Upper lobe of left lung (tissue), 6 donors: ENCODE results near the gene TBXA2R. TPM values are rescaled to one million over a fixed set of nuclear protein-coding genes. Genes with fewer than 3 reads are reported as not detected.

ENCODE experiments used
- ATAC-seq, 2 donors: fragments of 200-7000 bp; cut with Tn5 transposase; one replicate each; pipeline ENCODE4 v1.9.1; 2022; ENCODE audit warnings: mild to moderate bottlenecking in 2 of 2, moderate library complexity in 2 of 2; ENCODE audit not compliant: low FRiP score in 2 of 2
- DNase-seq, 2 donors: peaks; one replicate each; pipeline ENCODE4 v3.0.0-alpha.2; 2019 to 2020
- H3K27ac ChIP-seq, 4 donors: fragments of 200-600 bp; sonication (generic); one replicate each; pipeline ENCODE4 v1.5.1; 2016 to 2019
- H3K27me3 ChIP-seq, 4 donors: fragments of 200-600 bp; sonication (generic); one replicate each; pipeline ENCODE4 v1.5.1; 2017 to 2019
- H3K36me3 ChIP-seq, 4 donors: fragments of 200-600 bp; sonication (generic); one replicate each; pipeline ENCODE4 v1.5.1; 2016 to 2019
- H3K4me1 ChIP-seq, 4 donors: fragments of 200-600 bp; sonication (generic); one replicate each; pipeline ENCODE4 v1.5.1; 2018 to 2019
- H3K4me3 ChIP-seq, 4 donors: fragments of 200-600 bp; sonication (generic); one replicate each; pipeline ENCODE4 v1.5.1; 2017 to 2019; ENCODE audit warnings: mild to moderate bottlenecking in 2 of 4, moderate library complexity in 1 of 4
- H3K9me3 ChIP-seq, 4 donors: fragments of 200-600 bp; sonication (generic); one replicate each; pipeline ENCODE4 v1.5.1; 2018 to 2019
- EP300 ChIP-seq, 4 donors: sonication (generic); formaldehyde crosslinking; IDR thresholded peaks; one replicate each; pipeline ENCODE4 v1.5.1; 2017; ENCODE audit warnings: antibody characterized with exemption in 4 of 4, control low read depth in 2 of 4
- POLR2A ChIP-seq, 4 donors: fragments of 450-650 bp; IDR thresholded peaks; one replicate each; pipeline ENCODE4 v1.5.1; 2016 to 2017; ENCODE audit warnings: antibody characterized with exemption in 4 of 4, mild to moderate bottlenecking in 2 of 4
- POLR2AphosphoS5 ChIP-seq, 2 donors: sonication (generic); formaldehyde crosslinking; IDR thresholded peaks; one replicate each; pipeline ENCODE4 v1.5.1; 2017; ENCODE audit warnings: antibody characterized with exemption in 2 of 2
- WGBS, 2 donors: methylation state at CpG; one replicate each; pipeline ENCODE4 v1.1.5; 2017 to 2018; 5-methylcytosine and 5-hydroxymethylcytosine counted together
- total RNA-seq, 6 donors: library from RNA; depleted of rRNA in 4 of 6; stranded (reverse); fragments of >200 nt in 4 of 6; gene quantifications; one replicate each; pipeline versions ENCODE4 v1.1.0 to v1.2.1, GENCODE V29; 2016 to 2021
- TF ChIP-seq, protein P1 (sequence below), 6 experiments: fragments of 450-650 bp in 4 of 6; fragments of 200-600 bp in 2 of 6; sonication (generic) in 2 of 6; IDR thresholded peaks; one replicate each; pipeline ENCODE4 v1.5.1; 2016 to 2019; ENCODE audit warnings: antibody characterized with exemption in 6 of 6
- donor health status: DM: no; HTN: no; CAD: no; lungs with moderate emphysema.
- donor health status: DM: no; HTN: yes; CAD: no; lungs with severe emphysema.

TBXA2R gene
- total RNA-seq, 6 donors from 2014 or later: 0.49 to 7.0 (median 2.6) TPM

- peaks cover 6 to 40% (median 34%) of the 10 kb centered on the region in 4 donors for H3K36me3 ChIP-seq
- H3K27ac ChIP-seq: no peak overlapping the region
- H3K4me1 ChIP-seq: peaks cover 31 to 55% (median 32%) of the 10 kb centered on the region in 4 donors
- H3K4me3 ChIP-seq: no peak overlapping the region
- no peaks in the 10 kb centered on the region for H3K27me3 ChIP-seq
- H3K9me3 ChIP-seq: no peaks in the 10 kb centered on the region
- TF ChIP-seq EP300 (IDR thresholded peaks at IDR 0.05) (no peak), POLR2AphosphoS5 (IDR thresholded peaks at IDR 0.05) (no peak), POLR2A (IDR thresholded peaks at IDR 0.05) (no peak)
- TF ChIP-seq, protein P1, sequence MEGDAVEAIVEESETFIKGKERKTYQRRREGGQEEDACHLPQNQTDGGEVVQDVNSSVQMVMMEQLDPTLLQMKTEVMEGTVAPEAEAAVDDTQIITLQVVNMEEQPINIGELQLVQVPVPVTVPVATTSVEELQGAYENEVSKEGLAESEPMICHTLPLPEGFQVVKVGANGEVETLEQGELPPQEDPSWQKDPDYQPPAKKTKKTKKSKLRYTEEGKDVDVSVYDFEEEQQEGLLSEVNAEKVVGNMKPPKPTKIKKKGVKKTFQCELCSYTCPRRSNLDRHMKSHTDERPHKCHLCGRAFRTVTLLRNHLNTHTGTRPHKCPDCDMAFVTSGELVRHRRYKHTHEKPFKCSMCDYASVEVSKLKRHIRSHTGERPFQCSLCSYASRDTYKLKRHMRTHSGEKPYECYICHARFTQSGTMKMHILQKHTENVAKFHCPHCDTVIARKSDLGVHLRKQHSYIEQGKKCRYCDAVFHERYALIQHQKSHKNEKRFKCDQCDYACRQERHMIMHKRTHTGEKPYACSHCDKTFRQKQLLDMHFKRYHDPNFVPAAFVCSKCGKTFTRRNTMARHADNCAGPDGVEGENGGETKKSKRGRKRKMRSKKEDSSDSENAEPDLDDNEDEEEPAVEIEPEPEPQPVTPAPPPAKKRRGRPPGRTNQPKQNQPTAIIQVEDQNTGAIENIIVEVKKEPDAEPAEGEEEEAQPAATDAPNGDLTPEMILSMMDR (IDR thresholded peaks at IDR 0.05): no peak
- ATAC-seq (no peak), DNase-seq (peak in 1 of 2 donors; percentile 73)
- WGBS, 2 donors: 86 to 89% methylated on average over 12 to 34 of the region's 41 CpGs
Measured at GRCh38 chr19:3610745-3611717, 4.4 kb upstream of the TBXA2R start.

DNA sequence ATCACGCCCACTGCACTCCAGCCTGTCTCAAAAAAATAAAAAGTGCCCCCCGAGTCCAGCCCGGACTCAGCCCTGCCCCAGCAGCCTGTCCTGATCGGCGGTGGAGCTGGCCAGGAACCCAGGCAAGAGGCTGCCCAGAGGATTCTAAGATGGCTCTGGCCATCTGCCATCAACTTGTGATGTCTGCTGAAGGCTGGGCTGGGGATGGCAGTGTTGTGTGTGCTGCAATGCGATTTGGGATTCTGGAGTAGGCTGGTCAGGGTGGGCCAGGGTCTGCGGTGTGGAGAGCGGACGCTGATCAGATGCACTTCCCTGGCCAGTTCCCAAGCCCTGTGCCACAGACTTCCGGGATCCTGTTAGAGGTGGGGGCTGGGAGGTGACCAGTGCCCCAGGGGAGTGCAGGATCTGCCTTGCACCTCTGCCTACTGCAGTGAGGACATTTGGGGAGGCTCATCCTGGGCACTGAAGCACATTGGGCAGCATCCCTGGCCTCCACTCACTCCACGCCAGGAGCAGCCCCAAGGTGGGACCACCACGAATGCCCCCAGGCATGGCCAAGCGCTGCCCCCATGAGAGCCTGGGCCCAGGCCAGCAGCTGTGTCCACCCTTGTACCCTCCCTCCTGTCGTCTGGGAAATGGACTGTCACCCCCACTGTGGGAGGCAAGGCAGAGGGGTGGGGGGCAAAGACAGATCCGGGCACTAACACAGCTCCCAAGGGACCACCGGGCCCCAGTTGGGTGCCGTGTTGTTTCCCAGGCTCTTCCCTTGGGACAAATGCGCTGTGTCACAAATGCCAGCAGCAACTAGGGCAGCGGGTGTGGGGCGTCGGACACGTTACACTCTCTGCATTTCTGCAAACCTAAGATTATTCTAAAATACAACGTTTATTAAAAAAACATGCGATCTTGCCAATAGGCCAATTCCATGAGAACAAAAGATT lies 3.4 kb upstream of the TBXA2R start:
- H3K27ac ChIP-seq: peak overlapping the region; percentile 70 to 90 (median 80)
- peaks cover 36 to 60% (median 38%) of the 10 kb centered on the region in 4 donors for H3K4me1 ChIP-seq
- peaks cover 6 to 39% (median 27%) of the 10 kb centered on the region in 4 donors for H3K36me3 ChIP-seq
- ATAC-seq: no peak
- DNase-seq: no peak
- H3K4me3 ChIP-seq: no peak overlapping the region
- no peaks in the 10 kb centered on the region for H3K27me3 ChIP-seq
- TF ChIP-seq POLR2AphosphoS5 (IDR thresholded peaks at IDR 0.05) (no peak), EP300 (IDR thresholded peaks at IDR 0.05) (no peak), POLR2A (IDR thresholded peaks at IDR 0.05) (no peak)
- TF ChIP-seq, protein P1 (IDR thresholded peaks at IDR 0.05): no peak
- 72 to 73% methylated on average over 16 to 23 of the region's 24 CpGs for WGBS, 2 donors
- H3K9me3 ChIP-seq: no peaks in the 10 kb centered on the region

GRCh38 chr19:3608750-3609322 lies 2.2 kb upstream of the TBXA2R start:
- peak; percentile 38 to 83 for DNase-seq
- peak overlapping the region; percentile 70 to 90 (median 80) for H3K27ac ChIP-seq
- 19 to 42% methylated on average over 5 to 16 of the region's 21 CpGs for WGBS, 2 donors
- no peaks in the 10 kb centered on the region for H3K27me3 ChIP-seq
- peaks cover 44 to 66% (median 48%) of the 10 kb centered on the region in 4 donors for H3K4me1 ChIP-seq
- H3K36me3 ChIP-seq: peaks cover 6 to 32% (median 27%) of the 10 kb centered on the region in 4 donors
- H3K9me3 ChIP-seq: no peaks in the 10 kb centered on the region
- TF ChIP-seq POLR2A (IDR thresholded peaks at IDR 0.05) (no peak), EP300 (IDR thresholded peaks at IDR 0.05) (peak in 1 of 4 donors; percentile 20)
- H3K4me3 ChIP-seq: no peak overlapping the region
- ATAC-seq: no peak

DNA sequence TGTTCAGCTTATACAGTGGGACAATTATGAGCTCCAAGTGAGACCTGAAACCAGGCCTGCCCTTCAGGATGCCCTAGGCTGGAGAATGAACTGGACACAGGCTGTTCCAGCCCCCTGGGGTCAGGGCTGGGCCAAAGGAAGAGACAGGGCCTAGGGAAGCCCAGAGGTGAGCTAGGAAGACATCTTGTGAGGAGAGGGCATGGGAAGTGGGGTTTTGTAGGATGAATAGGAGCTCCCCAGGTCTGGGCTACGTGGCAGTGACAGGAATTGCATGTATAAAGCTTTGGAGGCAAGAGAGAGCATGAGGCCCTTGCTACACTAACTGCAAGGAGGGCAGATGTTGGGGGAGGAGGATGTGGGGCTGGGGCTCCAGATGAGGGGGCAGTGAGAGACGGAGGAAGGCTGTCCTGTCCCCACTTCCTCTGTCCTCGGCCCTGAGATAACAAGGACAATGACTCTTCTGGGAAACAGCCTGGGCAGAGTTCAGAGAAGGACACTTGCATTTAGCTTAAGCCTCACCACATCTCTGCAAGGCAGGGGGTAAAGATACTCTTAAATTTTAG lies 1.5 kb upstream of the TBXA2R start:
- Histone ChIP-seq H3K4me3 (peak overlapping the region in 2 of 4 donors; percentile 58 to 63), H3K4me1 (peaks cover 44 to 66% (median 50%) of the 10 kb centered on the region in 4 donors), H3K9me3 (no peaks in the 10 kb centered on the region), H3K36me3 (peaks cover 6 to 26% (median 24%) of the 10 kb centered on the region in 4 donors), H3K27me3 (no peaks in the 10 kb centered on the region), H3K27ac (peak overlapping the region; percentile 70 to 90 (median 80))
- no peak for DNase-seq
- TF ChIP-seq POLR2A (IDR thresholded peaks at IDR 0.05): no peak
- peak in 2 of 4 donors; percentile 16 for TF ChIP-seq EP300 (IDR thresholded peaks at IDR 0.05)
- ATAC-seq: no peak
- 29 to 33% methylated on average over 3 of the region's 3 CpGs for WGBS, 2 donors
